Choroid plexus epithelial cell (primary cell): ENCODE results near the gene TEAD1.
"Not testable (repeated sequence)": the region's sequence is repeated elsewhere in the genome, so short reads cannot be mapped to it uniquely, and the experiment has no call there.

Experiments
- DNase-seq: peaks from one replicate; pipeline ENCODE4 v3.0.0-alpha.2; 2010; ENCODE audit warnings: low read depth
- H3K4me3 ChIP-seq: 2 replicates; pipeline ENCODE4 v1.5.1; 2011; ENCODE audit warnings: low read depth, mild to moderate bottlenecking, control low read depth, low read length, moderate library complexity
- TF ChIP-seq, protein P1 (sequence below): conservative IDR thresholded peaks from 2 replicates; pipeline ENCODE4 v1.5.1; 2011; ENCODE audit warnings: low read depth, mild to moderate bottlenecking, control low read depth, inconsistent platforms, low read length, moderate library complexity

TEAD1 gene

DNA sequence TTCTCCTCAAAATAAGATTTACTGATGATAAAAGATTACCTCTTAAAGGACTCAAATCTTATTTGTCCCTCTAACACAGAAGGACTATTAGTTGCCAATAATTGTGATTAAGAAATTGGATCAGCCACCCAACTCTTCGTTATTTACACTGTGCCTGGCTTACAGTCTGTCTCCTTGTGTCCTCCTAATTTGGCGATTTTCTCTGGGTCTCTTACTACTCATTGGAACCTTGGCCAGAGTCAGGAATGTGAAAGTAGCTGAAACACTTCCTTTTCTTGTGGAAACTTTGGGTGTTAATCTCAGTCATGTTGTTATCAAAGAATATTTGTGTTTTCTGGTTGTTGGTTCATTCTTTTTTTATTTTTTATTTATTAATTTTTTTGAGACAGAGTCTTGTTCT, 83.2 kb downstream of the TEAD1 start:
- TF ChIP-seq, protein P1, sequence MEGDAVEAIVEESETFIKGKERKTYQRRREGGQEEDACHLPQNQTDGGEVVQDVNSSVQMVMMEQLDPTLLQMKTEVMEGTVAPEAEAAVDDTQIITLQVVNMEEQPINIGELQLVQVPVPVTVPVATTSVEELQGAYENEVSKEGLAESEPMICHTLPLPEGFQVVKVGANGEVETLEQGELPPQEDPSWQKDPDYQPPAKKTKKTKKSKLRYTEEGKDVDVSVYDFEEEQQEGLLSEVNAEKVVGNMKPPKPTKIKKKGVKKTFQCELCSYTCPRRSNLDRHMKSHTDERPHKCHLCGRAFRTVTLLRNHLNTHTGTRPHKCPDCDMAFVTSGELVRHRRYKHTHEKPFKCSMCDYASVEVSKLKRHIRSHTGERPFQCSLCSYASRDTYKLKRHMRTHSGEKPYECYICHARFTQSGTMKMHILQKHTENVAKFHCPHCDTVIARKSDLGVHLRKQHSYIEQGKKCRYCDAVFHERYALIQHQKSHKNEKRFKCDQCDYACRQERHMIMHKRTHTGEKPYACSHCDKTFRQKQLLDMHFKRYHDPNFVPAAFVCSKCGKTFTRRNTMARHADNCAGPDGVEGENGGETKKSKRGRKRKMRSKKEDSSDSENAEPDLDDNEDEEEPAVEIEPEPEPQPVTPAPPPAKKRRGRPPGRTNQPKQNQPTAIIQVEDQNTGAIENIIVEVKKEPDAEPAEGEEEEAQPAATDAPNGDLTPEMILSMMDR = no peak
- no peak overlapping the region for H3K4me3 ChIP-seq
- no peak for DNase-seq

DNA sequence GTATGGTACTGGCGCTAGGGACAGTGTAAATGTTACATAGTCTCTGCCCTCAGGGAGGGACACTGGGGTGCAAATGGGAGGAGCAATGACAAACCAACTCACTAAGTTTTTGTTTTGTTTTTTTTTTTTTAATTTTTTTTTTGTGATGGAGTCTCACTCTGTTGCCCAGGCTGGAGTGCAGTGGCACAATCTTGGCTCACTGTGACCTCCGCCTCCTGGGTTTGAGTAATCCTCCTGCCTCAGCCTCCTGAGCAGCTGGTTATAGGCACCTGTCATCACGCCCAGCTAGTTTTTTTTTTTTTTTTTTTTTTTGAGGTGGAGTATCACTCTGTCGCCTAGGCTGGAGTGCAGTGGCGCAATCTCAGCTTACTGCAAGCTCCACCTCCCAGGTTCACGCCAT, 83.9 kb downstream of the TEAD1 start:
- H3K4me3 ChIP-seq, DNase-seq: not testable (repeated sequence)

GRCh38 chr11:12761029-12761428, 86.8 kb downstream of the TEAD1 start:
- DNase-seq = peak; percentile 74
- H3K4me3 ChIP-seq = no peak overlapping the region
- TF ChIP-seq, protein P1 = peak; percentile 75

DNA sequence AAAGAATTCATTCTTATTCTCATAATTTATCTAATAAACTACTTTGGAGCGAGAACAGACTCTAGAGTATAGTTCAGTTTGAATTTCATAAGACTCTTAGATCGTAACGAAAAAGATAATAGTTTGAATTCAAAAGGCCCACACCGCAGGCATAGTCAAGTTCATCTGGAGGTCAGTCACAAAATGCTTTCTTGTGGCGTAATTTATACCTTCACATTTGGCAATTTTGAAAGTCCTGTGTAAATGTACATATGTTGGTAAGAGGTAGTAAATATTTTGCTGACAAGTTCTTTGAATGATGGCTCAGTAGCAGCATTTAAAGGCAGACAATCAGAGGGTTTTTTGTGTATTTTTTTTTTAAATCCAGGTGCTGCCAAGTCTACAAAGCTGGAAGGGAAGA, 88.1 kb downstream of the TEAD1 start:
- DNase-seq = peak; percentile 75
- TF ChIP-seq, protein P1 = no peak
- no peak overlapping the region for H3K4me3 ChIP-seq

GRCh38 chr11:12762696-12763324, 88.6 kb downstream of the TEAD1 start:
- TF ChIP-seq, protein P1 = no peak
- no peak overlapping the region for H3K4me3 ChIP-seq
- DNase-seq = no peak

GRCh38 chr11:12764187-12764914, 90.1 kb downstream of the TEAD1 start:
- DNase-seq = peak; percentile 60
- TF ChIP-seq, protein P1 = peak; percentile 11
- no peak overlapping the region for H3K4me3 ChIP-seq

- no peak overlapping the region for H3K4me3 ChIP-seq
- TF ChIP-seq, protein P1 = no peak
- DNase-seq = peak; percentile 67
Measured at GRCh38 chr11:12765428-12765827, 91.2 kb downstream of the TEAD1 start.
